Fibroblast of lung (primary cell): ENCODE measurements around the gene KIF26B. TPM values are rescaled to one million over a fixed set of nuclear protein-coding genes. Genes with fewer than 3 reads are reported as not detected.

ENCODE experiments used
- DNase-seq, 2 donors: peaks; one replicate each; pipeline versions ENCODE4 v3.0.0 to v3.0.0-alpha.2; 2010; ENCODE audit warnings: low read depth in 2 of 2
- H2AFZ ChIP-seq: 2 replicates; pipeline ENCODE4 v1.5.1; 2012; ENCODE audit warnings: low read length, control low read depth, inconsistent platforms
- H3K27ac ChIP-seq: 2 replicates; pipeline ENCODE4 v1.5.1; 2011; ENCODE audit warnings: low read length, control low read depth; ENCODE audit not compliant: insufficient read depth
- H3K27me3 ChIP-seq: 2 replicates; pipeline ENCODE4 v1.5.1; 2011; ENCODE audit warnings: mild to moderate bottlenecking, low read length; ENCODE audit not compliant: control insufficient read depth, insufficient read depth
- H3K36me3 ChIP-seq: 2 replicates; pipeline ENCODE4 v1.5.1; 2011; ENCODE audit warnings: low read length; ENCODE audit not compliant: control insufficient read depth, insufficient read depth
- H3K4me1 ChIP-seq: 2 replicates; pipeline ENCODE4 v1.5.1; 2011; ENCODE audit warnings: low read length; ENCODE audit not compliant: control insufficient read depth, insufficient read depth; ENCODE audit errors: extremely low read depth
- H3K4me2 ChIP-seq: 2 replicates; pipeline ENCODE4 v1.5.1; 2011; ENCODE audit warnings: low read length, control low read depth; ENCODE audit not compliant: insufficient read depth; ENCODE audit errors: extremely low read depth
- H3K4me3 ChIP-seq, 4 experiments: fragments of 200-600 bp in 1 of 4; sonication (generic) in 1 of 4; replicated peaks in 1 of 4; 2 replicates each; pipeline ENCODE4 v1.5.1; 2011 to 2016; ENCODE audit warnings: low read length in 4 of 4, low read depth in 3 of 4, mild to moderate bottlenecking in 3 of 4, control low read depth in 2 of 4, inconsistent platforms in 1 of 4, mixed read lengths in 1 of 4; ENCODE audit not compliant: insufficient read depth in 1 of 4; ENCODE audit errors: control extremely low read depth in 1 of 4
- H3K79me2 ChIP-seq: 2 replicates; pipeline ENCODE4 v1.5.1; 2012; ENCODE audit warnings: mild to moderate bottlenecking, low read length, inconsistent platforms; ENCODE audit not compliant: control insufficient read depth, insufficient read depth
- H3K9ac ChIP-seq: 2 replicates; pipeline ENCODE4 v1.5.1; 2011; ENCODE audit warnings: mild to moderate bottlenecking, low read length, control low read depth; ENCODE audit not compliant: insufficient read depth
- H3K9me3 ChIP-seq: 2 replicates; pipeline ENCODE4 v1.5.1; 2012; ENCODE audit warnings: low read depth, low read length; ENCODE audit not compliant: control insufficient read depth, insufficient read depth
- H4K20me1 ChIP-seq: 2 replicates; pipeline ENCODE4 v1.5.1; 2011; ENCODE audit warnings: low read length; ENCODE audit not compliant: control insufficient read depth, insufficient read depth; ENCODE audit errors: extremely low read depth
- CTCF ChIP-seq, 2 donors: IDR thresholded peaks in 1 of 2; conservative IDR thresholded peaks in 1 of 2; 1 replicate in 1 of 2; 2 replicates in 1 of 2; pipeline ENCODE4 v1.5.1; 2011 to 2012; ENCODE audit warnings: low read length in 2 of 2, control low read depth in 1 of 2, inconsistent platforms in 1 of 2, low read depth in 1 of 2, mild to moderate bottlenecking in 1 of 2
- EZH2 ChIP-seq: IDR thresholded peaks from 2 replicates; pipeline ENCODE4 v1.5.1; 2012; ENCODE audit warnings: low read length, control low read depth, mild to moderate bottlenecking; ENCODE audit errors: missing control alignments
- polyA plus RNA-seq, 2 donors: library from polyadenylated mRNA; depleted of rRNA in 1 of 2; stranded (reverse) in 1 of 2; unstranded in 1 of 2; fragments of >200 nt; gene quantifications; 2 replicates each; pipeline ENCODE4 v1.2.1, GENCODE V29; 2011 to 2012; ENCODE audit warnings: missing spikeins in 1 of 2
- total RNA-seq: library from RNA; depleted of rRNA; stranded (reverse); fragments of >200 nt; gene quantifications from 2 replicates; pipeline ENCODE4 v1.2.1, GENCODE V29; 2014

KIF26B gene
- total and polyA plus RNA-seq, 2 donors (not counting 1 experiment from before 2014, with no cell fraction given), result 5.3 to 6.1 TPM

GRCh38 chr1:245148861-245149260 lies 5.9 kb upstream of the KIF26B start:
- no peak overlapping the region for H3K27ac ChIP-seq
- H3K4me2 ChIP-seq, result no peak overlapping the region
- no peaks in the 10 kb centered on the region for H3K9me3 ChIP-seq
- H3K79me2 ChIP-seq, result no peaks in the 10 kb centered on the region
- no peak overlapping the region for H2AFZ ChIP-seq
- TF ChIP-seq EZH2 (no peak), CTCF (conservative IDR thresholded peaks at IDR 0.05 in 1 of 2, IDR thresholded peaks at IDR 0.05 in 1 of 2; ENCODE audit: low read depth in 1 of 2, low read length in 2 of 2) (no peak)
- H3K27me3 ChIP-seq, result no peaks in the 10 kb centered on the region
- peaks cover 3% of the 10 kb centered on the region for H3K4me1 ChIP-seq
- no peak for DNase-seq
- H3K36me3 ChIP-seq, result no peaks in the 10 kb centered on the region
- H3K9ac ChIP-seq, result no peak overlapping the region
- no peak overlapping the region for H3K4me3 ChIP-seq
- no peaks in the 10 kb centered on the region for H4K20me1 ChIP-seq

GRCh38 chr1:245153081-245153551 lies 1.7 kb upstream of the KIF26B start:
- peaks cover 6% of the 10 kb centered on the region for H3K4me1 ChIP-seq
- no peak overlapping the region for H3K9ac ChIP-seq
- no peaks in the 10 kb centered on the region for H3K79me2 ChIP-seq
- H3K4me3 ChIP-seq, result peak overlapping the region; percentile 44 to 78 (median 57)
- H4K20me1 ChIP-seq, result no peaks in the 10 kb centered on the region
- DNase-seq, result peak; percentile 68 to 79
- peaks cover 3% of the 10 kb centered on the region for H3K27me3 ChIP-seq
- no peaks in the 10 kb centered on the region for H3K9me3 ChIP-seq
- H2AFZ ChIP-seq, result peak overlapping the region; percentile 68
- no peak overlapping the region for H3K27ac ChIP-seq
- H3K4me2 ChIP-seq, result peak overlapping the region; percentile 69
- H3K36me3 ChIP-seq, result no peaks in the 10 kb centered on the region
- TF ChIP-seq EZH2 (peak; percentile 57), CTCF (conservative IDR thresholded peaks at IDR 0.05 in 1 of 2, IDR thresholded peaks at IDR 0.05 in 1 of 2; ENCODE audit: low read depth in 1 of 2, low read length in 2 of 2) (peak; percentile 59 to 73)

GRCh38 chr1:245153552-245154428 lies 995 bp upstream of the KIF26B start:
- Histone ChIP-seq H3K4me1 (peaks cover 6% of the 10 kb centered on the region), H3K27me3 (peaks cover 3% of the 10 kb centered on the region), H2AFZ (peak overlapping the region; percentile 68), H3K4me2 (peak overlapping the region; percentile 69), H3K36me3 (no peaks in the 10 kb centered on the region), H3K27ac (no peak overlapping the region), H4K20me1 (no peaks in the 10 kb centered on the region), H3K9ac (no peak overlapping the region), H3K4me3 (peak overlapping the region; percentile 44 to 78 (median 57)), H3K79me2 (no peaks in the 10 kb centered on the region), H3K9me3 (no peaks in the 10 kb centered on the region)
- peak; percentile 9 for TF ChIP-seq EZH2
- TF ChIP-seq CTCF (conservative IDR thresholded peaks at IDR 0.05 in 1 of 2, IDR thresholded peaks at IDR 0.05 in 1 of 2; ENCODE audit: low read depth in 1 of 2, low read length in 2 of 2), result no peak
- peak in 1 of 2 donors; percentile 36 for DNase-seq
